HFFc6 (cell line): ENCODE measurements around the gene ZGRF1. TPM values are rescaled to one million over a fixed set of nuclear protein-coding genes. Genes with fewer than 3 reads are reported as not detected.
A peak's percentile ranks its signal among the peaks of the same experiment; 100 is the strongest.

Experiments
- DNase-seq: peaks from one replicate; pipeline ENCODE4 v3.0.0-alpha.2; 2018
- H3K27ac Mint-ChIP-seq: 2 replicates; pipeline ENCODE4 v1.8.0; 2020; ENCODE audit warnings: mild to moderate bottlenecking, mixed read lengths
- H3K27me3 Mint-ChIP-seq: 2 replicates; pipeline ENCODE4 v1.8.0; 2021; ENCODE audit warnings: mild to moderate bottlenecking, moderate library complexity, mixed read lengths; ENCODE audit not compliant: insufficient read depth
- H3K36me3 Mint-ChIP-seq: 2 replicates; pipeline ENCODE4 v1.8.0; 2021; ENCODE audit warnings: low read depth, mixed read lengths
- H3K4me1 Mint-ChIP-seq: 2 replicates; pipeline ENCODE4 v1.8.0; 2020; ENCODE audit warnings: low read depth, mixed read lengths
- H3K4me3 Mint-ChIP-seq: 2 replicates; pipeline ENCODE4 v1.8.0; 2020; ENCODE audit warnings: mild to moderate bottlenecking, moderate library complexity, mixed read lengths
- H3K9me3 Mint-ChIP-seq: 2 replicates; pipeline ENCODE4 v1.8.0; 2020; ENCODE audit warnings: mild to moderate bottlenecking, mixed read lengths
- total RNA-seq, 6 experiments: library from RNA; stranded (reverse); fragmentation: NEBNext Ultra II Directional; extraction: Animal tissue kit (Norgen Biotek cat#: 25700); gene quantifications; 2 replicates in 1 of 6; 3 replicates in 5 of 6; pipeline ENCODE4 v1.2.3, GENCODE V29; 2021
- TF ChIP-seq, protein P1 (sequence below): fragments of 200-600 bp; sonication (generic); IDR thresholded peaks from 2 replicates; pipeline ENCODE4 v1.5.0; 2021; ENCODE audit warnings: antibody characterized with exemption, mild to moderate bottlenecking

The ZGRF1 gene
- total RNA-seq, 6 experiments from 2014 or later, result 3.7 to 7.3 (median 6.6) TPM

DNA sequence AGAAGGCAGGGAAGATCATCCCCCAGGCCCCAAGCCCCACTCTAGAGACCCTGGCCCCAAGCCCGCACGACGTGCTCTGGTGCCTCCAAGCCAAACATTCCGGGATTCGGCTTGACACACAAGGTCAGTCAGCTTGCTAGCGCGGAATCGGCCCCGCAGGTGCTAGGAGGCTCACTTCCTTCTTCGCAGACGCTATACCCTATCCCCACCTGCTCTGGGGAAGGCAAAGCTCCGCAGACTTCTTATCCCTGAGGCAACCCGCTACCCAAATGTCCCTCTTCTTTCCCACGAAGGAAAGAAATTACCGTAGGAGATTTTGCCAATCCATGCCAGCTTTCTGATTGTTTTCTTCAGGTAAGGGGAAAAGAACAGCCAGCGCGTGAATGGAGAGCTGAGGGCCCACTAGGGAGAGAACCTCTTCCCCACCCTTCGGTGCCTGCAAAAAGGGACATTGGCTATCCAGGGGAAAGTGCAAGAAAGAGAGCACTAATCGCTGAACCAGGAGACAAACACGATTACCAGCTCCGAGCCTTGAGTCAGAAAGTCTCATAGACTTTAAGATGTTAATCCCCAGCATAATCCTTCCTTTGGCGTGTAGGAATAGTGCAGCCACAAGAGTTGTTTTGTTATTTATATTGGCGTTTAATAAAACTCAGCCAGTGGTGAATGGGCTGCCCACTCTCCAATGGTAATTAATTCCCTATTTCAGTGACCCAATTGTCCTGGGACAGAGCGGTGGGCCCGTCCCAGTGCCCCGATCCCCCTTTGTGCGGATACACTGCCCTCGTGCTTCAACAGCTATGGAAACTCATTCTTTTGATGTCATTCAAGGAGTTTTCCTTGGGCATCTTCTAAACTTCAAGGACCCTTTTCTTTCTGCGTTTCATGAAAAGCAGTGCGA is 115.3 kb downstream of the ZGRF1 start:
- H3K9me3 Mint-ChIP-seq, result 0 out of 2 replicates have a peak, but pooled peaks cover 13% of the 10 kb centered on the region
- peaks cover 48% of the 10 kb centered on the region for H3K4me1 Mint-ChIP-seq
- TF ChIP-seq, protein P1, sequence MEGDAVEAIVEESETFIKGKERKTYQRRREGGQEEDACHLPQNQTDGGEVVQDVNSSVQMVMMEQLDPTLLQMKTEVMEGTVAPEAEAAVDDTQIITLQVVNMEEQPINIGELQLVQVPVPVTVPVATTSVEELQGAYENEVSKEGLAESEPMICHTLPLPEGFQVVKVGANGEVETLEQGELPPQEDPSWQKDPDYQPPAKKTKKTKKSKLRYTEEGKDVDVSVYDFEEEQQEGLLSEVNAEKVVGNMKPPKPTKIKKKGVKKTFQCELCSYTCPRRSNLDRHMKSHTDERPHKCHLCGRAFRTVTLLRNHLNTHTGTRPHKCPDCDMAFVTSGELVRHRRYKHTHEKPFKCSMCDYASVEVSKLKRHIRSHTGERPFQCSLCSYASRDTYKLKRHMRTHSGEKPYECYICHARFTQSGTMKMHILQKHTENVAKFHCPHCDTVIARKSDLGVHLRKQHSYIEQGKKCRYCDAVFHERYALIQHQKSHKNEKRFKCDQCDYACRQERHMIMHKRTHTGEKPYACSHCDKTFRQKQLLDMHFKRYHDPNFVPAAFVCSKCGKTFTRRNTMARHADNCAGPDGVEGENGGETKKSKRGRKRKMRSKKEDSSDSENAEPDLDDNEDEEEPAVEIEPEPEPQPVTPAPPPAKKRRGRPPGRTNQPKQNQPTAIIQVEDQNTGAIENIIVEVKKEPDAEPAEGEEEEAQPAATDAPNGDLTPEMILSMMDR, result no peak
- no peak overlapping the region for H3K27ac Mint-ChIP-seq
- H3K27me3 Mint-ChIP-seq, result peaks cover 63% of the 10 kb centered on the region
- H3K36me3 Mint-ChIP-seq, result peaks cover 8% of the 10 kb centered on the region; the same call in 1 of the 2 replicates
- H3K4me3 Mint-ChIP-seq, result no peak overlapping the region
- DNase-seq, result no peak

- Mint-ChIP-seq H3K27me3 (peaks cover 65% of the 10 kb centered on the region), H3K36me3 (peaks cover 8% of the 10 kb centered on the region; the same call in 1 of the 2 replicates), H3K4me3 (no peak overlapping the region), H3K27ac (no peak overlapping the region), H3K9me3 (0 out of 2 replicates have a peak, but pooled peaks cover 13% of the 10 kb centered on the region), H3K4me1 (peaks cover 48% of the 10 kb centered on the region)
- TF ChIP-seq, protein P1, result no peak
- no peak for DNase-seq
Observed at GRCh38 chr4:112520598-112521122, 116.0 kb downstream of the ZGRF1 start.

GRCh38 chr4:112519689-112520597 is 116.8 kb downstream of the ZGRF1 start:
- TF ChIP-seq, protein P1, result 0 out of 2 replicates have a peak, but pooled peaks have one; percentile 20
- H3K36me3 Mint-ChIP-seq, result peaks cover 8% of the 10 kb centered on the region; the same call in 1 of the 2 replicates
- no peak overlapping the region for H3K27ac Mint-ChIP-seq
- H3K9me3 Mint-ChIP-seq, result 0 out of 2 replicates have a peak, but pooled peaks cover 13% of the 10 kb centered on the region
- H3K27me3 Mint-ChIP-seq, result peaks cover 69% of the 10 kb centered on the region
- H3K4me3 Mint-ChIP-seq, result no peak overlapping the region
- no peak for DNase-seq
- peaks cover 49% of the 10 kb centered on the region for H3K4me1 Mint-ChIP-seq

- TF ChIP-seq, protein P1, result no peak
- Mint-ChIP-seq H3K4me1 (peaks cover 56% of the 10 kb centered on the region), H3K4me3 (no peak overlapping the region), H3K36me3 (peaks cover 8% of the 10 kb centered on the region; the same call in 1 of the 2 replicates), H3K9me3 (0 out of 2 replicates have a peak, but pooled peaks cover 13% of the 10 kb centered on the region), H3K27me3 (peaks cover 80% of the 10 kb centered on the region), H3K27ac (no peak overlapping the region)
- no peak for DNase-seq
Observed at GRCh38 chr4:112518675-112519074, 118.0 kb downstream of the ZGRF1 start.

DNA sequence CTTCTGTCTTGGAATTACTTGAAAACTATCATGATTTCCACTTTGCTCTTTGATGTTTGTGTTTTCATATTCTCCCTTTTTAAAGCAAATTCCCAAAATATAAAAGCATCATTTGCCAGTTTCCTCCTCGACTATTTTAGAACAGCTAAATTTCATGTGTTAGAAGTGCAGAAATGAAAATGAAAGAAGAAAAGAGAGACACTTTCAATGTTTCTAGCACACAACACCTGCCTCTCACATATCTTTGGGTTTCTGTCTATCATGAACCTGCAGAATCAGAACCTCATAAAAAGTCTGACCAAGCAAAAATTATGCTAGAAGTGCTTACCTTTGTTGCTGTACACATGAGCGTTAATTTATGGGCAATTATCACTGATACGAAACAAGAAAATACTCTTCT is 118.8 kb downstream of the ZGRF1 start:
- Mint-ChIP-seq H3K4me3 (no peak overlapping the region), H3K4me1 (peaks cover 50% of the 10 kb centered on the region), H3K27me3 (peaks cover 76% of the 10 kb centered on the region), H3K9me3 (0 out of 2 replicates have a peak, but pooled peaks cover 13% of the 10 kb centered on the region), H3K27ac (no peak overlapping the region), H3K36me3 (peaks cover 8% of the 10 kb centered on the region; the same call in 1 of the 2 replicates)
- no peak for DNase-seq
- TF ChIP-seq, protein P1, result no peak
